Mesothelial cell of epicardium (in vitro differentiated cells): Measurements from ENCODE around the gene TATDN2. TPM values are rescaled to one million over a fixed set of nuclear protein-coding genes. Genes with fewer than 3 reads are reported as not detected.

ENCODE experiments used
- DNase-seq, 2 experiments: peaks; one replicate each; pipeline ENCODE4 v3.0.0; 2021; ENCODE audit warnings: low spot score in 2 of 2; ENCODE audit not compliant: unreplicated experiment in 2 of 2
- H3K27ac Mint-ChIP-seq: 2 replicates; pipeline ENCODE4 v1.8.0; 2021; ENCODE audit warnings: mixed read lengths
- H3K27me3 Mint-ChIP-seq: 2 replicates; pipeline ENCODE4 v1.8.0; 2021; ENCODE audit warnings: low read depth, mixed read lengths
- H3K36me3 Mint-ChIP-seq: 2 replicates; pipeline ENCODE4 v1.8.0; 2021; ENCODE audit warnings: mixed read lengths
- H3K4me1 Mint-ChIP-seq: 2 replicates; pipeline ENCODE4 v1.8.0; 2021; ENCODE audit warnings: mixed read lengths
- H3K4me3 Mint-ChIP-seq: 2 replicates; pipeline ENCODE4 v1.8.0; 2021; ENCODE audit warnings: mild to moderate bottlenecking, moderate library complexity, mixed read lengths
- H3K9me3 Mint-ChIP-seq: 2 replicates; pipeline ENCODE4 v1.8.0; 2021; ENCODE audit warnings: mixed read lengths
- CTCF ChIP-seq: fragments of 200-600 bp; sonication (generic); IDR thresholded peaks from one replicate; pipeline ENCODE4 v1.5.0; 2021; ENCODE audit warnings: antibody characterized with exemption; ENCODE audit not compliant: unreplicated experiment
- microRNA-seq: library from miRNA; unstranded; fragments of <30 nt; microRNA quantifications from one replicate; pipeline ENCODE4 v1.2.0, GENCODE V29; 2021; ENCODE audit warnings: inconsistent platforms, mixed read lengths
- total RNA-seq: library from RNA; stranded (reverse); gene quantifications from 3 replicates; pipeline ENCODE4 v1.2.1, GENCODE V29; 2021

TATDN2 gene
- total RNA-seq, 1 donor from 2014 or later: 40.6 TPM

- Mint-ChIP-seq H3K4me3 (no peak overlapping the region), H3K4me1 (no peaks in the 10 kb centered on the region), H3K27me3 (peaks cover 90% of the 10 kb centered on the region), H3K36me3 (no peaks in the 10 kb centered on the region), H3K9me3 (no peaks in the 10 kb centered on the region), H3K27ac (no peak overlapping the region)
- DNase-seq: no peak
- TF ChIP-seq CTCF: no peak
Observed at GRCh38 chr3:10327592-10327991, 79.3 kb downstream of the TATDN2 start.

GRCh38 chr3:10328460-10329071 is 80.3 kb downstream of the TATDN2 start:
- Mint-ChIP-seq H3K36me3 (no peaks in the 10 kb centered on the region), H3K27me3 (peaks cover 96% of the 10 kb centered on the region), H3K27ac (no peak overlapping the region), H3K4me1 (no peaks in the 10 kb centered on the region), H3K4me3 (no peak overlapping the region), H3K9me3 (no peaks in the 10 kb centered on the region)
- no peak for TF ChIP-seq CTCF
- no peak for DNase-seq

GRCh38 chr3:10329495-10330015 is 81.3 kb downstream of the TATDN2 start:
- Mint-ChIP-seq H3K36me3 (no peaks in the 10 kb centered on the region), H3K4me1 (no peaks in the 10 kb centered on the region), H3K4me3 (no peak overlapping the region), H3K27me3 (peaks cover 95% of the 10 kb centered on the region), H3K9me3 (no peaks in the 10 kb centered on the region), H3K27ac (no peak overlapping the region)
- DNase-seq: no peak
- TF ChIP-seq CTCF: no peak

- TF ChIP-seq CTCF: no peak
- H3K4me3 Mint-ChIP-seq: no peak overlapping the region
- peaks cover 93% of the 10 kb centered on the region for H3K27me3 Mint-ChIP-seq
- no peak overlapping the region for H3K27ac Mint-ChIP-seq
- DNase-seq: no peak
- H3K36me3 Mint-ChIP-seq: no peaks in the 10 kb centered on the region
- H3K4me1 Mint-ChIP-seq: no peaks in the 10 kb centered on the region
- no peaks in the 10 kb centered on the region for H3K9me3 Mint-ChIP-seq
Observed at GRCh38 chr3:10330319-10330718, 82.1 kb downstream of the TATDN2 start.

Small RNA genes lying within 50 kb of the gene (microRNA-seq; reads per million reads assigned to microRNA genes)
- not detected for gene MIR378B

Other genes starting within 250 kb of the TATDN2 start
- 17.9 to 21.1 TPM (median 20.2 TPM) in 3 replicates for gene FANCD2, start 222.0 kb upstream of the TATDN2 start, total RNA-seq
- not detected in 3 replicates for gene FANCD2OS, start 140.2 kb upstream of the TATDN2 start, total RNA-seq
- gene BRK1, start 132.8 kb upstream of the TATDN2 start, total RNA-seq: 120 to 126 TPM (median 121 TPM) in 3 replicates
- gene VHL, start 106.7 kb upstream of the TATDN2 start, total RNA-seq: 71.2 to 73.7 TPM (median 72.9 TPM) in 3 replicates
- gene IRAK2, start 83.5 kb upstream of the TATDN2 start, total RNA-seq: 0.69 to 0.97 TPM (median 0.77 TPM) in 3 replicates
- gene GHRL, start 44.5 kb downstream of the TATDN2 start, total RNA-seq: 0.73 to 1.9 TPM (median 0.96 TPM) in 3 replicates
- 138 to 146 TPM (median 138 TPM) in 3 replicates for gene SEC13, start 72.7 kb downstream of the TATDN2 start, total RNA-seq